ENCODE measurements around the gene LRRC8A. TPM values are rescaled to one million over a fixed set of nuclear protein-coding genes. Genes with fewer than 3 reads are reported as not detected.
A peak's percentile ranks its signal among the peaks of the same experiment; 100 is the strongest.
"Not testable (repeated sequence)": the region's sequence is repeated elsewhere in the genome, so short reads cannot be mapped to it uniquely, and the experiment has no call there.

Gene LRRC8A
- total RNA-seq (2014; rRNA removed; shearing (Covaris generic)) = 39.5 and 43.2 TPM in 2 replicates

DNA sequence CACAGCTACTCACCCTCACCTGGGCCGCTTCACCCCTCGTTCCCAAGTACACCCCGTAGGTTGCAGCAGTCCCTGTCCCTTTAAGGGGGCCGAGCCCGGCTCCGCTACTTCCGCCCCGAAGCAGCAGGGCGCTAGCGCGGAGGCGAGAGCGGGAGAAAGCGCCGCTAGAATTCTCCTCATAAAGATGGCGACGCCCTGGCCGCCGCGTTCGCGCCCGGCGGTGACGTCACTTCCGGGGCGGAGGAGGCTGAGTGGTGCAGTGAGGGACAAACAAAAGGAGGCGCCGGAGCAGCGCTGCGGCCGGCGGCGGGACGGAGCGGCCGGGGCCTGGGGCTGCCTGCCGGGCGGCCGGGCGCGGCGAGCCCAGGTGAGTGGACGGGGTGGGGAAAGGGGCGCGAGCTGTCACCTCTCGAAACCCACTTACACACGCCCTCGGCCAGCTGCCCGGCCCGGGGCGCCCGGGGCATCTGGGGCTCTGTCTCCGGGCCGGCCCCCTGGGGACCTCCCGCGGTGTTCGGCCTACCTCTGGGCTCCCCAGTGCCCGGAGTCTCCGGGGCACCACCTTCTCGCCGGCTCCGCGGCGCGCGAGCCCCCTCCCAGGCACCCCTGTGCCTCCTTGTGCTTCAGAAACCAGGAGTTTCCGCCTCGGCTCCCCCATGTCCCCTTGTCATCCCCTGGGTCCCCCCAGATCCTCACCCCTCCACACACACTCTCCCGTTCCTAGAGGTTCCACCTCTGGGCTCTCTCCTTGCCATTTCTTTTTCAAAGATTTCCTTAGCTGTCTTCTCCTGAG lies at the start of gene LRRC8A, which contains the start of gene KYAT1:
Gene LRRC8A, plus strand, starts transcription at position 250 of the 793 bp plus-strand sequence. CDS start 25,032 bp downstream, outside the sequence.
Gene KYAT1, minus strand, starts transcription at position 67 of the 793 bp plus-strand sequence. CDS start 36,545 bp downstream, outside the sequence.
- DNase-seq (ENCODE audit: low spot score) = peak; percentile 96

GRCh38 chr9:128833696-128834095 lies 48.2 kb upstream of the LRRC8A start:
- DNase-seq (ENCODE audit: low spot score) = no peak

DNA sequence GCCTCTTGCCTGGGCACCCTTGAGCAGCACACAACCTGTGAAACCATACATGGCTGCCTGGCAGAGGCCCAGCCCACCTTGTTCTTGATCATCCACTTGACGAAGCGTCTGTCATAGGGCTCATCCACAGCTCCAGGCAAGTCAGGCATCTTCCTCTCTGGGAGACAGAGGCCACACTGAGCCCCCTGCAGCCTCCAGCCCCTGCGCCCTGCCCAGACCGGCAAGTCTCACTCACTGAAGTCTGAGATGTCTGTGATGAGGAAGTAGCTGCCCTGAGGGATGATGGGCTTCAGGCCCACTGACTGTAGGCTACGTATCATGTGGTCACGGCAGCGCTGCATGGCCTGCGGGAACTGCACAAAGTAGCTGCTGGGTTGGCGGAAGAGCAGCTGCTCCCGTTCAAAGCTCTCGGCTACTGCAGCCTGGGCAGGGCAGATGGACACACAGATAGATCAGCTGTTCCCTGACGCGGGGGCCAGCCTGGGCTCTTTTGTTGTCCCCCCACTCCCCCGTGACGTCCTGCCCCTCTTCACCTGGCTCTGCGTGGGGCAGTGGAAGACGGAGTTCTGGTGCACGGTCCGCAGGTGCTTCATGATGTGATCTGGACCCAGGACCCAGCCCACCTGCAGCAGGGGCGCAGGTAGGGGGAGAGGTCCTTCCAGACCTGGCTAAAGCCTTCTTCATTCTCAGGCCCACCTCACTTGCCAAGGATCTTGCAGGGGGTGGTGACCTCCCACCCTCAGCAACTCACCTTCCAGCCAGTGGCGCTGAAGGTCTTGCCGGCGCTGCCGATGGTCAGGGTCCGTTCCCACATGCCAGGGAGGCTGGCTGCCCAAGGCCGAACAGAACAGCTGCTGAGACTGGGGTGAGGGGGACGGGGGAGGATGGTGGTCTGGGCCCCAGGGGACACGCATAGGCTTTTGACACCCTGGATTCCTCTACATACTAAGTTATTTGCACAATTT lies 46.4 kb upstream of the LRRC8A start:
- no peak for DNase-seq (ENCODE audit: low spot score)

- no peak for DNase-seq (ENCODE audit: low spot score)
Measured at GRCh38 chr9:128836509-128837145, 45.3 kb upstream of the LRRC8A start.

DNA sequence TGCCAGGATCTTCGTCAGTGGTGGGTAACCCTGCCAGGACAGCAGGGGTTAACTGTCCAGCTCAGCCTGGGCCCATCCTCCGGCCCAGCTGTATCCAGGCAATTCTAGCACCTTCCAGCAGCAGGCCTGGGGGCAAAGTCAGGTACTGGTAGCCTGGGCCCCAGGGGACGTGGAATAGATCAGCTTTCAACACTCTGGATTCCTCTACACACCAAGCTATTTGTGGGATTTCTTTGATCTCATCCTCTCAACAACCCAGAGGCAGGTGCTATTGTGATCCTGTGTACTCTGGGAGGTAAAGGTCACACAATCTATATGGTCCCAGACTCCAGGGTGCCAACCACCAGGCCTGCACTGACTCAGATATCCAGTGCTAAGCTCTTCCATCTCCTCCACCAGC lies 43.6 kb upstream of the LRRC8A start:
- no peak for DNase-seq (ENCODE audit: low spot score)

- DNase-seq (ENCODE audit: low spot score) = no peak
Measured at GRCh38 chr9:128840524-128840923, 41.4 kb upstream of the LRRC8A start.

DNA sequence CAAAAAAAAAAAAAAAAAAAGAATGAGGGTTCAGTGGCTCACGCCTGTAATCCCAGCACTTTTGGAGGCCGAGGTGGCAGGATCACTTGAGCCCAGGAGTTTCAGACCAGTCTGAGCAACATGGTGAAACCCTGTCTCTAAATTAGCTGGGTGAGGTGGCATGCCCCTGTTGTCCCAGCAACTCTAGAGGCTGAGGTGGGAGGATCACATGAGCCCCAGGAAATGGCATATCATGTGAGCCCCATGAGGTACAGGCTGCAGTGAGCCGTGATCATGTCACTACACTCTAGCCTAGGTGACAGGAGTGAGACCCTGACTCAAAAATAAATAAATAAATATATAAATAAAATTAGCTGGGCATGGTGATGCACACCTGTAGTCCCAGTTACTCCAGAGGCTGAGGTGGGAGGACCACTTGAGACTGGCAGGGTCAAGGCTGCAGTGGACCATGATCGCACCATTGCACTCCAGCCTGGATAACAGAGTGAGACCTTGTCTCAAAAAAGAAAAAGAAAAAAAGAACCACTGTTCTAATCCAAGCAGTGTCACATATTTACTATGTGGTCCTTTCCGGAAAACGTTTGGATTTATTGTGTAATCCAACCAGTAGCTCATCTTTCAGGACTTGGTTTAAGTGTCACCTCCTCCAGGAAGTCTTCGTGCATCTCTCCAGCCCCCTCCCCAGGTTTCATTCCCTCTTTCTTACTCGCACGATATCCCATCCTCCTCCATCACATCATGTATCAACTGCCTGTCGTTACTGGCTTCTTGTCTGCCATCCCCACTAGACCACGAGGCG lies 40.0 kb upstream of the LRRC8A start:
- no peak for DNase-seq (ENCODE audit: low spot score)

DNA sequence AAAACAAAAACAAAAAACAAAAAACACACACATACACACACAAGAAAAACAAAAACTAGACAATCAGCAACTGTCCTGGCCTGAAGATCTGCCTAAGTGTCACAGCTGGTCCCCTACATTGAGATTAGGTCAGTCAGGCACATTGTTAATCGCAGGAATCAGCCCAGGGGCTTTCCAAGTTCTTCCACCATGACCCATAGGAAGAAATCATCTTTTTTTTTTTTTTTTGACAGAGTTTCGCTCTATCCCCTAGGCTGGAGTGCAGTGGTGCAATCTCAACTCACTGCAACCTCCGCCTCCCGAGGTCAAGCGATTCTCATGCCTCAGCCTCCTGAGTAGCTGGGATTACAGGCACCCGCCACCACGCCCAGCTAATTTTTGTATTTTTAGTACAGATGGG lies 38.8 kb upstream of the LRRC8A start:
- not testable (repeated sequence) for DNase-seq (ENCODE audit: low spot score)

DNA sequence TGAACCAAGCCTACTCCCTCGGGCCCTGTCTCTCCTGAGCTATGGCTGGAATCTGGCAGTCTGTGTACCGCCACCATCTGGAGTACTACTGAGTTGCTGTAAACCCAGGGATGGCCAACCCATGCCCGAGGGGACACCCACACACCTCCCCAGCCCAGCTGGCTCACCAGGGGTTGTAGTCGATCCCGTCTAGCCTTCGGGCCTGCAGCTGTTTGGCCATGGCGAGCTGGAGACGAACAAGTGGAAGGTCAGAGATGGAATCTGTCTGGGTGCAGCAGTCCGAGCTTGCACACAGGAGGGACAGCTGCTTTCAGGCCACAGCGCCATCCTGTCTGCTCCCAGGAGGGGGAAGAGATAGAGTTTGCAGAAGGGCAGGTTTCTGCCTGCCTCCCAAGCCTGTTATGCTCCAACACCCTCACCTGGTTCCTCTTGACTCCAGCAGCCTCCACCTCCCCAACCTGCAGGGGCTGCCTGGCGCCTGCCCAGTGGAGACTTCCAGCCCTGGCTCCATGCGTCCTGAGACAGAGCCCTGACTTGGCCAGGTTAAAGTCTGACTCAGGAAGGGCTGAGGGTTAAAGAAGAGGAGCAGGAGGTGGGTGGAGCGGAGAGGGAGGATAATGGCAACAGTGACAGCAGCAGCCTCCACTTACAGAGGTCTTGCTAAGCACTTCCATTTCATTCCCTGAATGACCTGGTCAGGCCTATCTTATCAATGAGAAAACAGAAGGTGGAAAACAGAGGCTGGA lies 36.6 kb upstream of the LRRC8A start:
- DNase-seq (ENCODE audit: low spot score) = peak; percentile 12

DNA sequence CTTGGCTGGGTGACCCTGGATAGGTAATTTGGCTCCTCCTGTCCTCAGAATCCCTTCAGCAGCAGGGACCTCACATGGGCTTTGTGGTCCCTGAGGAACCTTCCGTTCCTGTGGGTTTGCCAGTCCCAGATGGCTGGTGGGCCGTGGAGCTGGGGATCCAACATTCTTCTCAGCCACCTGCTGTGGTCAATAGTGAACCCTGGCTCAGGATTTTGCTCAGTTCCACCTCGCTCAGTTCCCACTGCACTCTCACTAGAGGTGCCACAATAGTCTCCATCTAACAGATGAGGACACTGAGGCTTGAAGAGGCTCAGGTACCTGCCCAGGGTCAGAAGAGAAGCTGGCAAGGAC lies 35.3 kb upstream of the LRRC8A start:
- DNase-seq (ENCODE audit: low spot score) = no peak

DNA sequence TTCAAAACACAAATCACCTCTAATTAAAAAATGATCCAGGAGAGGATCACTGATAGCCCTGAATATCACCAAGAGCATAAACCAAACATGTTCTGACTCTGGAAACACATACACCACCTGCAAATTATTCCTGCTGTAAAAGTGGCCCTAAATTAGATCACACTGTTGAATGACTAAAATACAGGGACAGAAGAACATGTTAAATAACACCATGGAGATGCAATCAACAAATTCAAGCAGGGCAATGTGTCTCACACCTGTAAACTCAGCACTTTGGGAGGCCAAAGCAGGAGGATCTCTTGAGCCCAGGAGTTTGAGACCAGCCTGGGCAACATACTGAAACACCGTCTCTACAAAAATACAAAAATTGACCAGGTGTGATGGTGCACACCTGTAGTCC lies 34.1 kb upstream of the LRRC8A start:
- no peak for DNase-seq (ENCODE audit: low spot score)

DNA sequence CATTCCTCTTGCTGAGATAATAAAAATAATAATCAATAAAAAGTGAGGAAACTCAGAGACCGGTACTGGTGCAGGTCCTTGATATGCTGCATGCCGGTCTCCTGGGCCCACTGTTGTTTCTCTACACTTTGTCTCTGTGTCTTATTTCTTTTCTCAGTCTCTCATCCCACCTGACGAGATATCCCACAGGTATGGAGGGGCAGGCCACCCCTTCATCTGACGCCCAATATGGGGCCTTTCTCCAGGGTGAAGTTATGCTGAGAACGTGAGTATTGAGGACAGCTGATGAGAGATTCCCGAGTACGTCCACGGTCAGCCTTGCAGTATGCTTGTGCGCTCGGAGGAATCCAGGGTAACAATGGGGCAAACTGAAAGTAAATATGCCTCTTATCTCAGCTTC lies 30.9 kb upstream of the LRRC8A start:
- not testable (repeated sequence) for DNase-seq (ENCODE audit: low spot score)

- DNase-seq (ENCODE audit: low spot score) = peak; percentile 58
Measured at GRCh38 chr9:128851779-128852600, 29.9 kb upstream of the LRRC8A start.

DNA sequence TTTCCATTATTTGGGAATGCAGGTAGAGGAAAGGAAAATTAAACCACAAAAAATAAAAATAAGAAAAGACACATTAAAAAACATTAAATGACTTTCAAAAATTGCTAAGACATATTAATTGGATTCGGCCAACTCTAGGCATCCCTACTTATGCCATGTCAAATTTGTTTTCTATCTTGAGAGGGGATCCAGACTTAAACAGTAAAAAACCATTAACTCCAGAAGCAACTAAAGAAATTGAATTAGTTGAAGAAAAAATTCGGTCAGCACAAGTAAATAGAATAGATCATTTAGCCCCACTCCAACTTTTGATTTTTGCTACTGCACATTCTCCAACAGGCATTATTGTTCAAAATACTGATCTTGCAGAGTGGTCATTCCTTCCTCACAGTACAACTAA lies 29.3 kb upstream of the LRRC8A start:
- DNase-seq (ENCODE audit: low spot score) = not testable (repeated sequence)

DNA sequence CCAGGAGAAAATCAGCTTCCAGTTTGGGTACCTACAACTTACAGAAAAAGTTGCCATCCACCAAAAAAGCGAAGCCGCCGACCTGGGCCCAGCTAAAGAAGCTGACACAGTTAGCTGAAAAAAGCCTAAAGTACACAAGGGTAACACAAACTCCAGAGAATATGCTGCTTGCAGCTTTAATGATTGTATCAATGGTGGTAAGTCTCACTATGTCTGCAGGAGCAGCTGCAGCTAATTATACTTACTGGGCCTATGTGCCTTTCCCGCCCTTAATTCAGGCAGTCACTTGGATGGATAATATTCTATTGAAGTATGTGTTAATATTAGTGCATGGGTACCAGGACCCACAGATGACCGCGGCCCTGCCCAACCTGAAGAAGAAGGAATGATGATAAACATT lies 27.5 kb upstream of the LRRC8A start:
- DNase-seq (ENCODE audit: low spot score) = not testable (repeated sequence)

GRCh38 chr9:128858476-128858875 lies 23.5 kb upstream of the LRRC8A start:
- DNase-seq (ENCODE audit: low spot score) = not testable (repeated sequence)

DNA sequence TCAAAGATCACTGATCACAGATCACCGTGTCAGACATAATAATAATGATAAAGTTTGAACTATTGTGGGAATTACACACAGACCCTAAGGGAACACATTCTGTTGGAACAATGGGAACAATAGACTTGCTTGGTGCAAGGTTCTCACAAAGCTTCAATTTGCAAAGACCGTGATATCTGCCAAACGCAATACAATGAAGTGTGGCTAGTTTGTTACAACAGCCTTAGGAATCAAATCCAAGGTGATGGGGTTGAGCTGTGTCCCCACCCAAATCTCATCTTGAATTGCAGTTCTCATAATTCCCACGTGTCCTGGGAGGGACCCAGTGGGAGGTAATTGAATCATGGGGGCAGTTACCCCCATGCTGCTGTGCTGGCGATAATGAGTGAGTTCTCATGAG lies 21.0 kb upstream of the LRRC8A start:
- no peak for DNase-seq (ENCODE audit: low spot score)

GRCh38 chr9:128861501-128861900 lies 20.4 kb upstream of the LRRC8A start:
- DNase-seq (ENCODE audit: low spot score) = no peak

- no peak for DNase-seq (ENCODE audit: low spot score)
Measured at GRCh38 chr9:128862401-128862851, 19.5 kb upstream of the LRRC8A start.

Measured in HT-29 (cell line).